Heart left ventricle (tissue), 13 donors: ENCODE measurements around the gene NSF.
"Not testable (repeated sequence)": the region's sequence is repeated elsewhere in the genome, so short reads cannot be mapped to it uniquely, and the experiment has no call there.

Experiments
- CTCF ChIP-seq, 12 donors: fragments of 200-600 bp; sonication (generic) in 4 of 12; IDR thresholded peaks; one replicate each; pipeline versions ENCODE4 v1.5.0 to v1.8.0; 2018 to 2022; ENCODE audit warnings: antibody characterized with exemption in 12 of 12, mild to moderate bottlenecking in 5 of 12
- POLR2A ChIP-seq, 2 donors: fragments of 450-650 bp; IDR thresholded peaks; one replicate each; pipeline ENCODE4 v1.6.1; 2017; ENCODE audit warnings: antibody characterized with exemption in 2 of 2, mild to moderate bottlenecking in 2 of 2, moderate library complexity in 2 of 2
- donor health status: ischemic (EF 13 %, LVEDD 7.1; RV severe dilation, severe dysfunction).
- donor health status: DM: no; HTN: yes; CAD: no.
- donor health status: DM: no; HTN: no; CAD: no.
- donor health status: ischemic (EF 25% LVEDD 6.9; RV normal size, moderate dysfunction).
- donor health status: ischemic (EF 25% LVEDD 5.7; RV mildly dilated, moderate dysfunction).
- donor health status: ischemic (EF 35%, LVEDD 5.7; RV mildly dilated, moderate dysfunction).
- donor health status: nonischemic (EF 11% LVEDD 7.7; RV severe dilation, severe dysfunction).
- donor health status: DM: yes; HTN: yes; CAD: no.
- donor health status: PGD.
- donor health status: ischemic (EF 29% LVEDD 5.4; RV normal size, mild dysfunction).
- donor health status: nonischemic (EF 23%, LVEDD 6.1; RV moderate dilation, normal function).

GRCh38 chr17:46611304-46611703 lies 20.8 kb downstream of the NSF start:
- TF ChIP-seq POLR2A, CTCF (IDR thresholded peaks at IDR 0.05): not testable (repeated sequence)
